Ishikawa (cell line): ENCODE data around the gene MTPN.

Experiments
- CEBPB ChIP-seq: IDR thresholded peaks from 2 replicates; pipeline ENCODE4 v1.6.1; 2012
- CREB1 ChIP-seq: IDR thresholded peaks from 2 replicates; pipeline ENCODE4 v1.6.1; 2012; ENCODE audit warnings: low read depth
- EGR1 ChIP-seq: IDR thresholded peaks from 2 replicates; pipeline ENCODE4 v1.6.1; 2012
- EP300 ChIP-seq: IDR thresholded peaks from 2 replicates; pipeline ENCODE4 v1.6.1; 2012; ENCODE audit warnings: borderline replicate concordance
- FOXM1 ChIP-seq: IDR thresholded peaks from 2 replicates; pipeline ENCODE4 v1.6.1; 2012; ENCODE audit warnings: low read depth, borderline replicate concordance
- MAX ChIP-seq: IDR thresholded peaks from 2 replicates; pipeline ENCODE4 v1.6.1; 2012
- NFIC ChIP-seq: IDR thresholded peaks from 2 replicates; pipeline ENCODE4 v1.6.1; 2012
- RAD21 ChIP-seq: IDR thresholded peaks from 2 replicates; pipeline ENCODE4 v1.6.1; 2012; ENCODE audit warnings: low read depth
- TAF1 ChIP-seq: IDR thresholded peaks from 2 replicates; pipeline ENCODE4 v1.6.1; 2012; ENCODE audit warnings: low read depth, mild to moderate bottlenecking
- TCF12 ChIP-seq: IDR thresholded peaks from 2 replicates; pipeline ENCODE4 v1.6.1; 2012; ENCODE audit warnings: low read depth
- TEAD4 ChIP-seq: IDR thresholded peaks from 2 replicates; pipeline ENCODE4 v1.6.1; 2012
- USF1 ChIP-seq: IDR thresholded peaks from 2 replicates; pipeline ENCODE4 v1.6.1; 2012
- YY1 ChIP-seq: IDR thresholded peaks from 2 replicates; pipeline ENCODE4 v1.6.1; 2012; ENCODE audit warnings: low read depth
- ZBTB7A ChIP-seq: IDR thresholded peaks from 2 replicates; pipeline ENCODE4 v1.6.1; 2012; ENCODE audit warnings: low read depth
- TF ChIP-seq, protein P1 (sequence below): IDR thresholded peaks from 2 replicates; pipeline ENCODE4 v1.6.1; 2012; ENCODE audit warnings: low read depth, mild to moderate bottlenecking

MTPN gene

GRCh38 chr7:135991322-135991721, 14.2 kb upstream of the MTPN start:
- no peak for TF ChIP-seq YY1
- no peak for TF ChIP-seq CREB1

DNA sequence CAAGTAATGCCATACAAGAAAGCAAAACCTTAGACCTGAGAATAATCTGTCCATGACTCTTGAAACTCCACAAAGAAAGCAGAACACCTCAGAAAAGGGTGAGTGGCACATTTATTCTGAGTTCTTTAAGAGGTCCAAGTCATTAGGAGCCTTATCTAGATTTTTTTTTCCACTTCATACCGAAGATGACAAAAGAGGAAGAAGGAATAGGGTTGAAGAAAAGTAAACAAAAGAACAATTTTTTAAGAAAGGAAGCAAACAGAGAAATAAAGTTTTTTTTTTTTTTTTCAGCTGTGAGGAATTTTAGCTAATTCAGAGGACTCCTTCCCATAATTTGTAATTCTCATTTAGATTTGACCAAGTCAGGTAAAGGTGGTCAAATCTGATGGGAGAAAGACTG, 13.1 kb upstream of the MTPN start:
- TF ChIP-seq CEBPB (no peak), TCF12 (no peak), EGR1 (no peak), CREB1 (no peak), ZBTB7A (no peak), EP300 (no peak), TAF1 (no peak), NFIC (no peak), MAX (no peak), TEAD4 (no peak), USF1 (no peak), FOXM1 (no peak), YY1 (no peak), RAD21 (no peak)
- TF ChIP-seq, protein P1, sequence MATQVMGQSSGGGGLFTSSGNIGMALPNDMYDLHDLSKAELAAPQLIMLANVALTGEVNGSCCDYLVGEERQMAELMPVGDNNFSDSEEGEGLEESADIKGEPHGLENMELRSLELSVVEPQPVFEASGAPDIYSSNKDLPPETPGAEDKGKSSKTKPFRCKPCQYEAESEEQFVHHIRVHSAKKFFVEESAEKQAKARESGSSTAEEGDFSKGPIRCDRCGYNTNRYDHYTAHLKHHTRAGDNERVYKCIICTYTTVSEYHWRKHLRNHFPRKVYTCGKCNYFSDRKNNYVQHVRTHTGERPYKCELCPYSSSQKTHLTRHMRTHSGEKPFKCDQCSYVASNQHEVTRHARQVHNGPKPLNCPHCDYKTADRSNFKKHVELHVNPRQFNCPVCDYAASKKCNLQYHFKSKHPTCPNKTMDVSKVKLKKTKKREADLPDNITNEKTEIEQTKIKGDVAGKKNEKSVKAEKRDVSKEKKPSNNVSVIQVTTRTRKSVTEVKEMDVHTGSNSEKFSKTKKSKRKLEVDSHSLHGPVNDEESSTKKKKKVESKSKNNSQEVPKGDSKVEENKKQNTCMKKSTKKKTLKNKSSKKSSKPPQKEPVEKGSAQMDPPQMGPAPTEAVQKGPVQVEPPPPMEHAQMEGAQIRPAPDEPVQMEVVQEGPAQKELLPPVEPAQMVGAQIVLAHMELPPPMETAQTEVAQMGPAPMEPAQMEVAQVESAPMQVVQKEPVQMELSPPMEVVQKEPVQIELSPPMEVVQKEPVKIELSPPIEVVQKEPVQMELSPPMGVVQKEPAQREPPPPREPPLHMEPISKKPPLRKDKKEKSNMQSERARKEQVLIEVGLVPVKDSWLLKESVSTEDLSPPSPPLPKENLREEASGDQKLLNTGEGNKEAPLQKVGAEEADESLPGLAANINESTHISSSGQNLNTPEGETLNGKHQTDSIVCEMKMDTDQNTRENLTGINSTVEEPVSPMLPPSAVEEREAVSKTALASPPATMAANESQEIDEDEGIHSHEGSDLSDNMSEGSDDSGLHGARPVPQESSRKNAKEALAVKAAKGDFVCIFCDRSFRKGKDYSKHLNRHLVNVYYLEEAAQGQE, result no peak

DNA sequence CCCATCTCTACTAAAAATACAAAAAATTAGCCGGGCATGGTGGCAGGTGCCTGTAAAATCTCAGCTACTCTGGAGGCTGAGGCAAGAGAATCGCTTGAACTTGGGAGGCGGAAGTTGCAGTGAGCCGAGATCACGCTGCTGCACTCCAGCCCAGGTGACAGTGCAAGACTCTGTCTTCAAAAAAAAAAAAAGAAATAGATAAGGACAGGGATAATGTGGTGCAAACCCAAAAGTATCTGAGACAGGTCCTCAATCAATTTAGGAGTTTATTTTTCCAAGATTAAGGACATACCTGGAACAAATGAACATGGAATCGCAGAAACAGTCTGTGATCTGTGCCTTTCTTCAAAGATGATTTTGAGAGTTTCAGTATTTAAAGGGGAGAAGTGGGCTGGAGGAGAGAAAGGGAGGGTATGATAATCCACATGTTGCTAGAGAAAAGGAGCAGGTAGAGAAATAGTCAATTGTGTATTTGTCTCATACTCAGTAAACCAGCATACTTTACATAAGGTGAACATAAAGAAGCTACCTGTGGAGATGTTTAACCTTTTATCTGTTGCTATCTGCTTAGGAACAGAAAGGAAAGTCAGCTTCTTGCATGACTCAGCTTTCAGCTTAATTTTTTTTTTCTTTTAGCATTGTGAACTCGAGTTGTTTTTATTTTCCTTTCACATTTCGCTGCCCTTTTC, 4.9 kb upstream of the MTPN start:
- no peak for TF ChIP-seq ZBTB7A
- TF ChIP-seq TAF1, result no peak
- TF ChIP-seq RAD21, result no peak
- no peak for TF ChIP-seq EGR1
- TF ChIP-seq TEAD4, result no peak
- no peak for TF ChIP-seq CEBPB
- TF ChIP-seq YY1, result no peak
- no peak for TF ChIP-seq FOXM1
- TF ChIP-seq EP300, result no peak
- TF ChIP-seq, protein P1, result no peak
- no peak for TF ChIP-seq USF1
- no peak for TF ChIP-seq MAX
- no peak for TF ChIP-seq NFIC
- no peak for TF ChIP-seq CREB1
- TF ChIP-seq TCF12, result no peak

DNA sequence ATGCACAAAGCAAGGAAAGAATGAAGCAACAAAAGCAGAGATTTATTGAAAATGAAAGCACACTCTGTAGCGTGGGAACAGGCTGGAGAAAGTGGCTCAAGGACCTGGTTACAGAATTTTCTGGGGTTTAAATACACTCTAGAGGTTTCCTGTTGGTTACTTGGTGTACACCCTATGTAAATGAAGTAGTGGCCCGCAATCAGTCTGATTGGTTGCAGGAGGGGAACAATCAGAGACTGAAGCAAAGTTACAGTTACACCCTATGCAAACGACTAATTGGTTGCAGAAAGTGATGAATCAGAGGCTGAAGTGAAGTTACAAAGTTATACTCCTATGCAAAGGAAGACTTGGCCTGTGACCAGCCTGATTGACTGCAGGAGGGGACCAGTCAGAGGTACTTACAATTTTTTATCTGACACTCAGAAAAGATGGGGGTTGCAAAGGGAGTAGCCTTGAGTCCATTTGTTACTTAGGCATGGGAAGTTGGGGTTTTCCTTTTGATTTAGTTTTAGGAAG, 3.6 kb upstream of the MTPN start:
- TF ChIP-seq TEAD4, result no peak
- TF ChIP-seq CREB1, result no peak
- no peak for TF ChIP-seq ZBTB7A
- no peak for TF ChIP-seq EGR1
- no peak for TF ChIP-seq EP300
- TF ChIP-seq, protein P1, result no peak
- TF ChIP-seq NFIC, result no peak
- no peak for TF ChIP-seq TAF1
- TF ChIP-seq FOXM1, result no peak
- no peak for TF ChIP-seq CEBPB
